GM12872 (cell line): Measurements from ENCODE around the gene KRTAP5-2.

ENCODE experiments used
- TF ChIP-seq, protein P1 (sequence below): IDR thresholded peaks from 3 replicates; pipeline ENCODE4 v1.5.1; 2011; ENCODE audit warnings: low read depth, mild to moderate bottlenecking, low read length, moderate library complexity; ENCODE audit not compliant: insufficient read depth

The KRTAP5-2 gene

DNA sequence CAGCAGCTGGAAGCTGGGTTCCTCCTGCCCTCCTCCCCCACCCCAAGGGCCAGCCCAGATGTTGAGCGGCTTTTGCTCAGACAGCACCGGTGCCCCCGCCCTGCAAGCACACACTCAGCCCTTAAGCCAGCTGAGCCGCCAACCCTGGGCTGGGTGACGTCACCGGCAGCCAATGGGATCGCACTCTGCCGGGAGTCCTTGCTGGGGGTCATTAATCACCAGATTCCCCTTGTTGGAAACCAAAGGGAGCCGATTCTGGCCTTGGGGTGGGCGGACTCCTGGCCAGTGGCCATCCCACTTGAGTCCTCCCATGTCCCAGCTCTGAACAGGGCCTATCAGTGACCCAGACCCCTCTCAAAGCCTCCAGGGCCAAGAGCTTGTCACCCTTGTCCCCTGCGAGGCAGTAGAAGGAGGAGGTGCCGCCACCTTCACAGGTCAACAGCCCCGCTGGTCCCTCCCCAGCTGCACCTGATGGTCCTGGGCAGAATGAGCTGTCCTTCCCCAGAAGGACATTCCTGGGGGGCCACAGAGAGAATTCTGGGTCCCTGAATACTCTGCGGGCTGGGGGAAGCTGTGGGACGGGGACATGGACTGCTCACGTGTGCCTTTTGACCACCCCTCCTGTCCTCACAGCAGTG is 33.4 kb downstream of the KRTAP5-2 start:
- TF ChIP-seq, protein P1, sequence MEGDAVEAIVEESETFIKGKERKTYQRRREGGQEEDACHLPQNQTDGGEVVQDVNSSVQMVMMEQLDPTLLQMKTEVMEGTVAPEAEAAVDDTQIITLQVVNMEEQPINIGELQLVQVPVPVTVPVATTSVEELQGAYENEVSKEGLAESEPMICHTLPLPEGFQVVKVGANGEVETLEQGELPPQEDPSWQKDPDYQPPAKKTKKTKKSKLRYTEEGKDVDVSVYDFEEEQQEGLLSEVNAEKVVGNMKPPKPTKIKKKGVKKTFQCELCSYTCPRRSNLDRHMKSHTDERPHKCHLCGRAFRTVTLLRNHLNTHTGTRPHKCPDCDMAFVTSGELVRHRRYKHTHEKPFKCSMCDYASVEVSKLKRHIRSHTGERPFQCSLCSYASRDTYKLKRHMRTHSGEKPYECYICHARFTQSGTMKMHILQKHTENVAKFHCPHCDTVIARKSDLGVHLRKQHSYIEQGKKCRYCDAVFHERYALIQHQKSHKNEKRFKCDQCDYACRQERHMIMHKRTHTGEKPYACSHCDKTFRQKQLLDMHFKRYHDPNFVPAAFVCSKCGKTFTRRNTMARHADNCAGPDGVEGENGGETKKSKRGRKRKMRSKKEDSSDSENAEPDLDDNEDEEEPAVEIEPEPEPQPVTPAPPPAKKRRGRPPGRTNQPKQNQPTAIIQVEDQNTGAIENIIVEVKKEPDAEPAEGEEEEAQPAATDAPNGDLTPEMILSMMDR: no peak

DNA sequence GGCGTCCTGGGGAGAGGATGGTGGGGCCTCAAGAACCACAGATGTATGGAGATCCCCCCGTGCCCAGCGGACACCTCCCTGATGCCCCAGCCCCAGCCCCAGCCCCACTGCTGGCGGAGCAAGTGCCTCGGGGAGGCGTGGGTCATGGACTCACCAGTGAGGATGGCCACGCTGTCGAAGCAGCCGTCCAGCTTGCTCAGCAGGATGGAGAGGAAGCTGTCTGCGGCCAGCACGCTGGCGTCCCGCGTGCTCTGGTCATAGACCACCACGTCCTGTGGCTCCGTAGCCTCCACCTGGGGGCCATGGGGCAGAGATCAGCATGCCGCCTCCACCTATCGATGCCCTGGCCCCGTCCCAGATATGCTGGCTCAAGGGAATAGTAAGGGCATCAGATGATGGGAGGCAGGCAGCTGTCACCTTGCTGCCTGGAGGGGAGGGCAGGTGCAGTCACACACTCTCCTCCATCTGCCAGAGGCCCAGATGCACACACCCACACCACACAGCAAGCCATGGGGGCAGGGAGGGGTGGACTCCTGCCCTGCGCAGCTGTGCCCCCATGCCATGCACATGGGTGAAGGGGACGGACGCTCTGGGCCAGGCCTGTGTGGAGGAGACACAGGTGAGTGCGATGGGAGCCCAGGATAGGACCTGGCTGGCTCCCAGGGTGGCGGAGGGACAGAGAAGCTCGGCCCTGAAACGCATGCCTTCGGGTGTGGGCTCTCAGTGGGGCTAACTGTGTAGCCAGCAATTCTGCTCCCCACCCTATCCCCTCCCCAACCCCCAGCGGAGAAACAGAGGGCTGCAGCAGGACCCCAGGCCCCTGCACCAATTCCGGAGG is 34.2 kb downstream of the KRTAP5-2 start:
- TF ChIP-seq, protein P1: no peak

DNA sequence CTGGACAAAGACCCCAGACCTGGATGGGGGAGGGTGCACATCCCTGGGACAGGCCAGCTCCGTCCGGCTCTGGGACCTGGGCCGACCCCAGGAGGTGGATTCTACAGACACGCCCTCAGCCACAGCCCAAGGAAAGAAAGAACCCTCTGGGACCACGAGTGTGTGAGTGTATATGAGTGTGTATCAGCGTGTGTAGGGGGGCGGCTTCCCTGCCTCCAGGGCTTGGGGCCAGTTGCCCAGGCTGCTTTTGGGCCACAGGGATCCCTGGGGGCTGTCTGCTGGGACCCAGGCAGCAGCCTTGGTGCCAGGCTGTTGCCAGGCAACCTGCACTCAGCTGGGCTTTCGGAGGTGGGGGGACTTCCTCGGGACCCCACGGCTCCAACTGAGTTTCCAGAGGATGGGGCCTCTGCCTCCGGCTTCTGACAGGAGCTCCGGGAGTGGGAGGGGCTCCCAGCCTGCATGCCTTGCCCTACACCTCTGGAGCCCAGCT is 34.9 kb downstream of the KRTAP5-2 start:
- TF ChIP-seq, protein P1: no peak

DNA sequence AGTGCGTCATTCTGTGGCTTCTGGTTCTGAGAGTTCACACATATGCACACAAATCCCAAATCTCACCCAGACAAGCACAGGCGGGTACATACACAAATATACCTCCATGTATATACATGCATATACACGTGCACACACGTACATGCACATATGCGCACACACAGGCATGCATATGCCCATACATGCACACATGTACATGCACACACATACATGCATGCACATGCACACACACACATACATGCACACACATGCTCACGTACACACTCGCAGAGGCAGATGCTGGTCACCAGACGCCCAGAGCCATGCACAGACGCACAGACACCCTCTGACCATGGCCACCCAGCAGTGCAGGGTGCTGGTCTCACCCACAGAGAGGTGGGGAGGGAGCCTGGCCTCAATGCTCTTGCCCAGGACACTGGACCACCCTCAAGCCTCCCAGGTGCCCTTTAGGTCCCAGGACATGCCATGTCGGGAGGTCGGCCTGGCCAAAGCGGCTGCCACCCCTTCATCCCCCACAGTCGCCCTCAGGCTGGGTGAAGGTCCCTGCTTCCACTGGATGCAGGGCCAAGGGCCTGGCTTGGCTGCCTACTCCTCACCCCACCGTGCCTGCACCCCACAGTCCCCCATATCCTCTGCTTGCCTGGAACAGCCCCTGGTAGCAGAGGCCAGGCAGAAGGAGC is 35.5 kb downstream of the KRTAP5-2 start:
- TF ChIP-seq, protein P1: no peak

DNA sequence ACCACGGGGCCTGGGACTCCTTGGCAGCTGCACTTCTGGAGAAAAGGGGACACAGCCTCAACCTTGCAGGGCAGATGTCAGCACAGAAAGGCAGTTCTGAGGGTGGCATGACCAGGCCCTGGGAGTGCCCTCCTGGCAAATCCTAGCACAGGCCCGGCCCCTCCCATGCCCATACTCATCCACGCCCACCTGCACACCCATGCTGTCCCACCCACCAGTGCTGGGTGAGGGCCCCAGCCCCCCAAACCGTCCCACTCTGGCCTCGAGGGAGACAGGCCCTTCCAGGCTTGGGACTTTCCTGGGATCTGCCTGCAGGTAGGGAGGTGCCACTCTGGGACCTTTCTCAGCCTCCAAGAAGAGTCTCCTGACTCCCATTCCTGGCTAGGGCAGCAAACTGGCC is 36.1 kb downstream of the KRTAP5-2 start:
- TF ChIP-seq, protein P1: no peak

DNA sequence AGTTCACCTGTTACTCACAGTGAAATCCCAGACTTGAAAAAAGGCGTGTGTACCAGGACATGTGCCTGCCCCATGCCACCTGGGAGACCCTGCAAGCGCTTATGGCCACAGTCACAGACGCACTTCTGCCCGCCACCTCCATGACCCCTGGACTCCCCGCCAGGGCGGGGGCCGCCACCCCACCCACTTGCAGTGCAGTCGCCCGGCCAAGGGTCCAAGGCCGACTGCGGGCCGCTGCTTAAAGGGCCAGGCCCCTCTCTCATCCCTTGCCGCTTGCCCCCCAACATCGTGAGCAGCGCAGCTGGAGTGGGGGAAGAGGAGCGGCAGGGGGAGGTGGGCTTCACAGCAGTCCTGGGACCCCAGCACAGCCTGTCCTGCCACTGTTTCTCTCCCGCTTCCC is 36.8 kb downstream of the KRTAP5-2 start:
- TF ChIP-seq, protein P1: no peak

DNA sequence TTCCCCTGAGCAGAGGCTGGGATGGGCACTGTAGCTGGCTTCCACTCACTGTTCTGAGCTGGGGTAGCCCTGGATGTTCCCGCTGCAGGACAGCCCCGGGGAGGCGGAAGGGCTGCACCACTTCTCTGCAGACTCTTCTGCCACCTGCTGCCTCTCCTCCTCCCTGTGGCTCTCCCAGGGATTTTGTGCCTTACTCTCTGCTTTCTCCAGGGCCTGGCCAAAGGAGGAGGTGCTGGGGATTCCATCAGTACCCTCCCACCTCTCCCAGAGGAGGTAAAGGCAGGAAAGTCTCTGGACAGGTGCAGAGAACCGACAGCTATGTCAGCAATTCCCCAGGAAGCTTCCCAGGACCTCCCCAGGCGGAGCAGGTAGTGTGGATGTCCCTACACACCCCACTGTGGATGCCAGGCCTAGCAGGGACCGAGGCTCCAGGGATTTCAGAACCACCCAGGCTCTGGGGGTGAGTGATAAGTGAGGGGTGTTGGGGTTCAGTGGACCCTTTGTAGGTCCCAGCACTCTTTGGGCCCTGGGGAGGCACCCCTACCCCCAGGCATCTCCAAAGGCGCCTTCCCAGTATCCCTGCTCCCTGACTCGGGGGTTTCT is 37.3 kb downstream of the KRTAP5-2 start:
- TF ChIP-seq, protein P1: no peak
